ENCODE data around the gene ZNF273.
"Not testable (repeated sequence)": the region's sequence is repeated elsewhere in the genome, so short reads cannot be mapped to it uniquely, and the experiment has no call there.

ZNF273 gene

DNA sequence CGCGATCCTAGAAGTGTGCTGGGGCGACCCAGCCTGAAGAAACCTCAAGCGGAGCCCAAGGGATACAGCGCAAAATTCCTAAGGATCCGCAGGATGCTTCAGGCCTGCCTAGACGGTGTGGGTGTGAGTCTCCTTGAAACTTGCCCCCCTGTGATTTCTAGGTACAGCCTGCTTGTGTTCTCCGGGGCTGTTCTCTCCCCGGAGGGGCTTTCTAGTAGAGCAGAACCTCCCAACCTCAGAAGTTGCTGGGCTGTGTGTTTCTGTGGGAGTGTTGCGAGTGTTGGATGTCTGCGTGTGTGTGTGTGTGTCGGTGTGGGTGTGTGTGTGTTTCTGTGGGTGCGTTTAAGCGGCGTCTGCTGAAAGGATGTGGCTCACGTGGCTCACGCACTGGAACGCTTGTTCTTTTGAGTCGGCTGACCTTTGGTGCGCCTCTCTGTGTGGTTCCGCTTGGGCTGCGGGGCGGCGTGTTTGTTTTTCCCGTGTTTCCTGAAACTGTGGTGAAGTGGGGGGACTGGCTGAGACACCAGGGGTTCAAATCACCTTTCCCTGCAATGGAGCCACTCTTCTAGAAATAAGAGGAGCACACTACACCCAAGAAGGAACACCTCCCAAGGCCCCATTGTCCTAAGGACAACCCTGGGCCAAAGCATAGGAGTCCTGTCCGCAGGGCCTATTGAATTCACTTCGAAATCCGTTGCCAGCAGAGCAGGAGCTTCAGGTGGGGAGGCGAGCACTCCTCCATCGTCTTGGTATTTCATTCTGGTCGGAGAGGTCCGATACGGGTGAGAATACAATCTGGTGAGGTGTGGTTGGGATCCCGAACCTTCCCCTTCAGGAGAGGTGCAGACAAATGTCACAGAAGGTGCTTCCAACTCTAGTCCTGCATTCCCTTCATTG is 25.1 kb upstream of the ZNF273 start:
- no peak for DNase-seq

DNA sequence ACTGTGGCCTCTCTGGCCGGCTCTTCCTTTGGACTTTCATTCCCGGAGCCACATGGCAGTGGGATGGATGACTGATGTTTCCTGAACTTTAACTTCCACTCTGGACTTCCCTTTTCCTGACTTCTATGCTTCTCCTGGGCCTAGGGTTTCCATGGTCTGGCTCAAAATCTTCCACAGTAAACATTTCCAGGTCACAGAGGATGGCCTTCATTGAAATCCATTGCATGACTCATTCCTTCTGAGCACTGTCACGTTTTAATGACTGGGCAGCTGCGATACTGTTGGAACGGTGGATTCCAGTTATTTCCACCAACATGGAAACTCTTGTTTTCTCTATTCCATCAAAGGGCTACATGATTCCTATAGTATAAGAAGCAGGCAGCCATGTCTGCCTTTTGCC is 24.4 kb upstream of the ZNF273 start:
- no peak for DNase-seq

DNA sequence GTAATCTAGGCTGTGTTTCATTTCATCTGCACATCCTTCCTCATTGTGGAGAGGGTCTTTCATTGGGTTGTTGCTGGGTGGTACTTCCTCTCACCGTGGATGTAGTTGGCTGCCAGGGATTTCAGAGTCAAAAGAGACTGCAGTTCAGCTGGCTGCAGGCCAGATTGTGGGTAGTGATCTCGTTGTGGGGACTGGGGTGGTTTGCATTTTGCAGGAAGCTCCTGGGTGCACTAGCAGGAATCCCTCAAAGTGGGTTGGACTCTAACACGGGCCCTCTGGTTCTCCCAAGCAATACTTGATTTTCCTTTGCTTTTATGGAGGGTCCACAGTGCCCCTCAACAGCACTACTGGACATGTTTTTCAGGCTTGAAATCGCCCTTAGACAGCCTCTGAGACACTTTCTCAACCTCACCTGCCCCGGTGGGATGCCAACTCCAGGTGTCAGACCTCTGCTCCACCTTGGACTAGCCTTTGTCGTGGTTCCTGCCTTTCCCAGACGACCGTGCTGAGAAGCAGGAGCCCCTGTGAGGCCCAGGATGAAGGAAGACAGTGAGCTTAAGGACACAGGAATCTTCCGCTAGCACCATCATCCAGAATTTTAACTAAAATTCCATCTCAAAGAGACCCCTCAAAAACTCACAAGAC is 23.9 kb upstream of the ZNF273 start:
- no peak for DNase-seq

DNA sequence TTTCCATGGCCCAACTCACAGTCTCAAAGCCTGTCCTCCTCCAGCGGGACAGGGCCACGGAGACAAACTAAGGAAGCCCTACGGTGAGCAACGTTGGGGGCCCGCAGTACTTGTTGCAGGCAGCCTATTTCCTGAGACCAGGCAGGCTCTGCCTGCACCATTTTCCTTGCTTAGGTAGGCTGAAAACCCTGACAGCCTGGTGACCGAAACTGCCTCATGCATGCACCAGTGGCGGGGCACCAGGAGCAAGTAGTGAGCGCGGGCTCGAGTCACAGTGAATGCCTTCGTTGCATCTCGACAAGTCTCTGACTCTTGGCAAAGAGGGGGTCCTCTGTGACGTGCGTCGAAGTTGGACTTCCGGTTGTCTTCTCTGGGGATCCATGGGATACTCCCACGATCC is 23.3 kb upstream of the ZNF273 start:
- no peak for DNase-seq

DNA sequence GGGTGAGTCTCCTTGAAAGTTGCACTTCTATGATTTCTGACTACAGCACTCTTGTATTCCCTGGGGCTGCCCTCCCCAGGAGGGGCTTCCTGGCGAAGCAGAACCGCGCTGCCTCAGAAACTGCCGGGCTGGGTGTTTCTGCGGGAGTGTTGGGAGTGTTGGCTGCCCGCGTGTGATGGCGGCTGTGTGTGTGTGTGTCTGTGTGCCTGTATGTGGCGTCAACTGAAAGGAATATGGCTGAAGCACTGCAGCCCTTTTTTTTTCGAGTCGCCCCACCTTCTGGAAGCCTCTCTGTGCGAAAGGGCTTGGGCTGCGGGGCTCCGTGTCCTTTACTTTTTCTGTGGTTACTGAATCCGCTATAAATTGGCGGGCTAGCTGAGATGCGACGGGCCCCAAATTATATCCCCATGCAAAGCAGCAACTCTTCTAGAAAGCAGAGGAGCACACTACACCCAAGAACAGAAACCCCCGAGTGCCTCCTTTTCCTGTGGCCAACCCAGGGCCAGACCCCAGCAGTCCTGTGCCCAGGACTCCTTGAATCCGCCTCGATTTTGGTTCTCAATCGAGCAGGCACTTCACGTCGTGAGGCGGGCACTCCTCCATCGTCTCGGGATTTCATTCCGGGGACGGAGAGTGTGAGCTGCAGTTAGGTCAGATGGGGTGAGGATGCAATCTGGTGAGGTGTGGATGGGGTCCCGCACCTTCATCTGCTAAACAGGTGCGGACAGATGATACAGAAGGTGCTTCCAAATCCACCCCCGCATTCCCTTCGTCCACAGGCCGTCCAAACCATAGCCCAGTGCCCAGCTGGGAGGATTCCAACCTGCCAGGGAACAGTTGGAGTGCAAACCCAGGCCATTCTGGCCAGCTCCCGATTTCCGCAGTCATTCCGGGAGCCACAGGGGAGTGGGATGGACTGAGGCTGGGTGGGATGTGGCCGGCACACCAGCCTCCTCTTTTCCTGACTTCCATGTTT is 22.5 kb upstream of the ZNF273 start:
- no peak for DNase-seq

DNA sequence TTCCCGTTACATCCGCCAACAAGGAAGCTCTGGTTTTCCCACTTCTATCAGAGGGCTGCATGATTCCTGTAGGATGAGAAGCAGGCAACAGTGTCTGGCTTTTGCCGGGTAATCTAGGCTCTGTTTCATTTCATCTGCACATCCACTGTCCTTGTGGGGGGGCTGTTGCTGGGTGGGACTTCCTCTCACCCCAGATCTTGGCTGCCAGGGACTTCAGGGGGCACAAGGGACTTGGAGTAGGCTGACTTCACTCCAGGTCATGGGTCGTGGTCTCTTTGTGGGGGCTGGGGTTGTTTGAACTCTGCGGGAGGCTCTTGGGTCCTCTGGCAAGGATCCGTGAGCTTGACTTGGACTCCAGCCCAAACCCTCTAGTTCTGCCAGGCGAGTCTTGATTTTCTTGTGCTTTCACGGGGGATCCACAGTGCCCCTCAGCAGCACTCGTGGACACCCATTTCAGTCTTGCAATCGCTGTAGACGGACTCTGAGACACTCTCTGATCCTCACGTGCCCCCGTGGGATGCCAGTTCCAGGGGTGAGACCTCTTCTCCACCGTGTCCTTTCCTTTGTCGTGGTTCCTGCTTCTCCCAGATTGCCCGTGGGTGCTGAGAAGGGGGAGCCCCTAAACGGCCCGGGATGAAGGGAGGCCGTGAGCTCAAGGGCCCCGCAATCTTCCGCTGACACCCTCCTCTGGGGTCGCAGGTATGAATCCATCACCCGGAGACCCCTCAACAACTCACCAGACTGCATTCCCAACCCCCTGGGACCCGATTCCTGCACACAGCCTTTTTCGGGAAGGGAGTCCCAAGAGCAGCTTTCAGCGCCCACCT is 21.4 kb upstream of the ZNF273 start:
- DNase-seq: no peak

DNA sequence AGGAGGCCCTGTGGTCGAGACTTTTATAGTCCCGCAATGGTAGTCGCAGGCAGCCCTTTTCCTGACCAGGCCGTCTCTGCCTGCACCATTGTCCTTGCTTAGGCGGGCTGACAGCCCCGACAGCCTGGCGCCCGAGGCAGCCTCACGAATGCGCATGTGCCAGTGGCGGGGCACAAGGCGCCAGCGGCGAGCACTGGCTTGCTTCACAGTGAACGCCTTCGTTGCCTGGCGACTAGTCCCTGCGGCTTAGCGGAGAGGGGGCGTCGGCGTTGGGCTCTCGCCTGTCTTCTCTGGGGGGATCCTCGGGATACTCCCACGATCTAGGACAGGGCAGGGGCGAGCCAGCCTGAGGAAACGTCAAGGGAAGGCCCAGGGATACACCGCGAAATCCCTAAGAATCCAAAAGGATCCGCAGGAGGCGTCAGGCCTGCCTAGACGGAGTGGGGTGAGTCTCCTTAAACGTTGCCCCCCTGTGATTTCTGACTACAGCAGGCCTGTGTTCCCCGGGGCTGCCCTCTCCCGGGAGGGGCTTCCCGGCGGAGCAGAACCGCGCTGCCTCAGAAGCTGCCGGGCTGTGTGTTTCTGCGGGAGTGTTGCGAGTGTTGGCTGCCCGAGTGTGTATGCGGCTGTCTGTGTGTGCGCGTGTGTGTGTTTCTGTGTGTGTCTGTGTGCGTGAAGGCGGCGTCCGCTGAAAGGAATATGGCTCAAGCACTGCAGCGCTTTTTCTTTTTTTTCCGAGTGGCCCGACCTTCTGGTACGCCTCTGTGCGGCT is 20.5 kb upstream of the ZNF273 start:
- DNase-seq: peak; percentile 66

DNA sequence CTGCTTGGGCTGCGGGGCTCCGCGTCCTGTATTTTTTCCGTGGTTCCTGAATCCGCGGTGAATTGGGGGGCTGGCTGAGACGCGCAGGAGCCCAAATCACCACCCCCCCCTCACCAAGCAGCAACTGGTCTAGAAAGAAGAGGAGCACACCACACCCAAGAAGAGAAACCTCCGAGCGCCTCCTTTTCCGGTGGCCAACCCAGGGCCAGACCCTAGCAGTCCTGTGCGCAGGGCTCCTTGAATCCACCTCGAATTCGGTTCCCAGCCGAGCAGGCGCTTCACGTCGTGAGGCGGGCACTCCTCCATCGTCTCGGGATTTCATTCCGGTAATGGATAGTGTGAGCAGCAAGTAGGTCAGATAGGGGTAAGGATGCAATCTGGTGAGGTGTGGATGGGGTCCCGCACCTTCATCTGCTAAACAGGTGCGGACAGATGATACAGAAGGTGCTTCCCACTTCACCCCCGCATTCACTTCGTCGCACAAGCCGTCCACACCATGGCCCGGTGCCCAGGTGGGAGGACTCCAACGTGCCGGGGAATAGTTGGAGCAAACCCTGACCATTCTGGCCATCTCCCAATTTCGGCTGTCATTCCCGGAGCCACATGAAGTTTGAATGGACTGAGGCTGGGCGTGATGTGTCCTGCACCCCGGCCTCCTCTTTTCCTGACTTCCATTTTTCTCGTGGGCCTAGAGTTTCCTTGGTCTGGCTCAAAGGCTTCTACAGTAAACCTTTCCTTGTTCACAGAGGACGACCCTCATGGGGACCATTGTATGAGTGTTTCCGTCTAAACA is 19.8 kb upstream of the ZNF273 start:
- DNase-seq: no peak

DNA sequence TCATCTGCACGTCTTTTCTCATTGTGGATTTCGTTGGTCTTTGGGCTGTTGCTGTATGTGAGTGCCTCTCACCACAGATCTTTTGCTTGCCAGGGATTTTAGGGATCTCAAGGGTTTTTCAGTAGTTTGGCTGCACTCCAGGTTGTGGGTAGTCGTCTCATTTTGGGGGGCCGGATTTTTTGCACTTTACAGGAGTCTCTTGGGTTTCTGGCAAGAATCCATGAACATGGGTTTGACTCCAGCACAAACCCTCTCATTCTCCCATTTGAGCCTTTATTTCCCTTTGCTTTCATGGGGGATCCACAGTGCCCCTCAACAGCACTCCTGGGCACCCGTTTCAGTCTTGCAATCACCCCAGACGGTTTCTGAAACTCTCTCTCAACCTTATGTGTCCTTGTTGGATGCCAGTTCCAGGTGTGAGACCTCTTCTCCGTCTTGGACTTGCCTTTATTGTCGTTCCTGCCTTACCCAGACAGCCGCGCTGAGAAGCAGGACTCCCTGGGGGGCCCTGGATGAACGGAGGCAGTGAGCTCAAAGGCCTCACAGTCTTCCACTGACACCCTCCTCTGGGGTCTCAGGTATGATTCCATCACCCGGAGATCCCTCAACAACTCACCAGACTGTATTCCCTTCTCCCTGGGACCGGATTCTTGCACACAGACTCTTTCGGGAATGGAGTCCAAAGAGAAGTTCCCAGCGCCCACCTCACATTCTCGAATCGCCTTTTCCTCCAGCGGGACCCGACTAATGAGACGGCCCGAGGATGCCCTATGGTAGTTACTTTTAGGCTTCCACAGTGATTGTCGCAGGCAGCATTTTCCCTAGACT is 18.8 kb upstream of the ZNF273 start:
- no peak for DNase-seq

DNA sequence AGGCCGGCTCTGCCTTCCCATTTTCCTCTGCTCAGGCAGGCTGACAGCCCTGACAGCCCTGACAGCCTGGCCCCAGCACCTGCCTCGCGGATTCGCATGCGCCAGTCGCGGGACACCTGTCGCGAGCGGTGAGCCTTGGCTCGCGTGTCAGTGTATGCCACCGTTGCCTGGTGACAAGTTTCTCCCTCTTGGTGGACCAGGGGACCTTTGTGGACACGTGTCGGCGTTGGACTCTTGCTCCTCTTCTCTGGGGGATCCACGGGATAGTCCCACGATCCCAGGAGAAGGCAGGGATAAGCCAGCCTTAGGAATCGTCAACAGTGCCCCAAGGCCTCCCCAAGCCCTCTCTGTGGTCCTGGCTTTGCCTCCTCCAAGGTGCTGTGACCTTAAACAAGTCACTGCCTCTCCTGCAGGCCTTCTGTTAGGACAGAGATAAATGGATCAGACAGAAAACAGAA is 18.1 kb upstream of the ZNF273 start:
- no peak for DNase-seq

DNA sequence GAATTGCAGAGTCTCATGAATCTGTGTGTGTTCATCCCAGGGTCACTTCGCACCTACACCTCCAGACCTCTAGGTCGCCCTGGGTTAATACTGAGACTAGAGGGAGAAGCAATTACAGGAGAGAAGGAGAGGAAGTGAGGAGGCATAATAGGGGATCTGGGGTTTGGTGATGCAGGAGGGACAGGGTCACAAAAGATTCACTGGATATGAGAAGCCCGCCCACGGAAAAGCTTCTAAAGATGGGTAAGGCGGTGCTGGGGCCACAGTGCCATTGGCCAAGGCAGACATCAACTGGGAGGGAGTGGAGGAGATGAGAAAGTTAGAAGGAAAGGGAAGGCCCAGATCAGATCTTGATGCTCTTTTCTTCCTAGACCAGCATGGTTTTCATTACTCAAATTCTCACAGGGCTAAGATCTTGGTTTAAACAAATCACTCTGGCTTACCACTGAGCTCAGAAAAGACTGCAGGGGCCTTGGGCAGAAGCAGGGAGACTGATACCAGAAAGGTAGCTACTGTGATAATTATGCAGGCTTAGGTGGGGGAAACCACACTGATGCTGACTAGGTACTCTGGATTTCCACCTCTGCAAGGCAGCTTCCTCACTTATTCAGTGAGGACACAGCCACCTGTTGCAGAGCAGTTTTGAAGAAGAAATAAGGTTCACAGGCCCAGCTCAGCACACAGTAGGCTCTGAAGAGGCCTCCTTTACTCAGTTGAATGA is 17.4 kb upstream of the ZNF273 start:
- no peak for DNase-seq

DNA sequence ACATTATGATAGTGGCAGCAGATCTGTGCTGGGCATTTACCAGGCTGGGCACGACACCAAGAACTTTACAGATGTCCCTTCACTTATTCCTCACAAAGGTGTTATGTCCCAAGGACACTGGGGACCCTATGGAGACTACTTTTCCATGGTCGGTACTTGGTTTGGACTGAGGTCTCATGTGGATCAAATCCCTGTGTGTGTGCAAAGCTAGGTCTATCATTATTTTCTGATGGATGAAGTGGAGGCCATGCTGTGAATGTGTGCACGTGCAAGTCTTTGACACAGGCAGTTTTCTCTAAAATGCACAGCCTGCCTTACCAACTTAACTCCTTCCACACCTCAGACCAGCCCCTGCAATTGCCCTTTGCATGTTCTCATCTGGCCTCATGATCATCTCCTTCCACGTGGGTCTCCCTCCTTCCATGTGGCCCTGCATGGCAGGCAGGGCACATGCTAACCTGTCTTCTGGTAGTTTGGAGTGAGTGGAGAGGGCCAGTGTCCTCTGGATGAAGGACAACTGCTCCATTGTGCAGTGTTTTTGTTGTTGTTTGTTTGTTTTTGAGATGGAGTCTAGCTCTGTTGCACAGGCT is 16.0 kb upstream of the ZNF273 start:
- no peak for DNase-seq

DNA sequence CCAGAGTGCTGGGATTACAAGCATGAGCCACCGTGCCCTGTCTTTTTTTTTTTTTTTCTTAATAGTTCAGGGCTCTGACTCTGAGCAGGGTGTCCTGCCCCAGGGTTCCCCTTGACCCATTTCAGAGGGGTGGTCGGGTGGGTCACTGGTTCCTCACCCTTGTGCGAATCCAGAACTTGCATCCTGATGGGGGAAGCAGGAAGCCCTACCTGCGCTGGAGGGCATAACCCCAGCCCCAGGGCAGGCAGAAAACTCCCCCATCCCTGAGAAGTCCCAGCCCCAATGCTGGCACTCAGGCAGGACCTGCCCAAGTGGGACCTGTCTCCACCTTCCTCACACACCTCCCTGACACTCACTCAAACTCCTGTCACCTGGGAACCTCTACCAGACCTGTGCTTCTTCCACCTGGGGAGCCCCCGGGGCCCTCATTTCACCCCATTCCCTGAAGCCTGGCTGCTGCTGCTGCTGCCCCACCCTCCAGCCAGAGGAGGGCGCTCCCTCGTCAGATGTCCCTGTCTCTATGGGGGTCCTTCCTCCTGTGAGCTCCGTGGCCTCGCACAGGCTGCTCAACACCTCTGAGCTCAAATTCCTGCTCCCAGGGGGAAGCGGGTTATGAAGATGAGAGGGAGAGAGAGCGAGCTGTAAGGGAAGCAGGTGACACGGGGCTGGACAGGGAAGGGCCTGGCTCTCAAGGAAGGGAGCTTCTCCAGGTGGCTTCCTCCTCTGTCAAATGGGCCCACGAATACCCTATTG is 15.1 kb upstream of the ZNF273 start:
- DNase-seq: peak; percentile 43

DNA sequence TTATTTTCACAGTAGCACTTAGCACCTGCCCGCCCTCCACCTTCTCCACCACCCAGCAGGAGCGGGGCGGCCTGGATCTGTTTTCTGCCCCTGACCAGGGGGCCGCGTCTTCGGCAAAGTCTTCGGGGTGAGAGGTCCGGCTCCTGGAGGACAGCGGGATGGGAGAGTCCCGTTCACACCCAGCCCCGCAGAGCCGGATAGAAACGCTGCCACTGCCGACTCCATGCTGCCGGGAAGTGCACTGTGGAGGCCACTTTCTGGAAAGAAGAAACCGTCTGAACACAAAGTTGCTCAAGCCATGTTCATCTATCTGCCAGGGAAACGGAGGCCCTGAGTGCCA is 14.5 kb upstream of the ZNF273 start:
- DNase-seq: no peak

DNA sequence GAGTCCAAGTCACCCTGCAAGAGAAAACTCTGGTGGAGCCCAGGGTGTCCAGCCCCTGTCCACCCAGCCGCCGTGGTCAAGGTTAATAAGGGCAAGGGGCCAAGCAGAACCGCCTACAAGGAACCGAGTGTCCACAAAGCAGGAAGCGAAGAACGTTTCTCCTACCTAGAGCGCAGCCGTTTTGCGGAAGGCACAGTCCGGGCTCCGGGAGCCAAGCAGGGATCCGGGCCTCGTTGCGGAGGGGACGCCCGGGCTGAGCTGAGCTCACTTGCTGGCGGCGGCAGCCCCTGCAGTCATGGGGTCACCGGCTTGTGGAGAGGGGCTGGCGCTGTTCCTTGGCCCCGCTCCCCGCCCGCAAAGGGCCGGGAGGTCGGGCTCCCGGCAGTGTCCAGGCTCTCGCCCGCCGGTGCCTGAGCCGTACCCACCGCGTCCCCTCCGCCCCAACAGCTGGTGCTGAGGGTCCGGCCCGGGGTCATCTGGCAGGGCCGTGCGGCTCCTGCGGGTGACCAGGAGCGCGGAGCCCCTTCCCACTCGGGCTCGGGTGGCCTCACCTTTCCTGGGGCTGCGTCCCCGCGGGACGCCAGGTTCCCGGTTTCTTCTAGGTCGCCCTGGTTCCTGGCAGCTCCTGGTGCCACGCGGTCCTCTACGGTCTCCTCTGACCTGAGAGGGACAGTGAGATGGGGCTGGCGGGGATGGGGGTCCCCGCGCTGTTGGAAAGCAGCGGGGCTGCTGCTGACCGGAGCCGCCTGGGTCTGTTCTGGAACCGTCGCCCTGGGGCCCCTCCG is 14.0 kb upstream of the ZNF273 start:
- peak; percentile 77 for DNase-seq

DNA sequence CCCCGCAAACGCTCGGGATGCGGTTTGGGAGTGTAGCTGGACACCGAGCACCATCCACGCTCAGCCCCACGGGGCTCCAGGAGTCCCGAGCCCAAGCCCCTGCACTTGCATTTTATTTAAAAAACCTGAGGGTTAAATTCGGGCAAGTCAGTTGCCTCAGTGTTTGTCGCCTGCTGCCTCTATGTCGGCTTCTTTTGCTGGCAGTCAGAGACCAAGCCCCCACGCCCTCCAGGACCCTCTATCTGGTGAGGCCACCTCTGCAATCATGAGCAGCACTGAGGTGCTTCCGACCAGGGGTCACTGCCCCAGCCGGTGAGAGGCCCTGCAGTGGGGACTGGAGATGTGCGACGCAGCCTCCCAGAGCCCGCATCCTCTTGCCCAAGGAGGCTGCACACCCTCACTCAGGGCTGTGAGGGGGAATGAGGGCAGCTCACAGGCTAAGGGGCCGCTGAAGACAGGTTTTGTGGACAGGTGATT is 13.3 kb upstream of the ZNF273 start:
- DNase-seq: peak; percentile 53

DNA sequence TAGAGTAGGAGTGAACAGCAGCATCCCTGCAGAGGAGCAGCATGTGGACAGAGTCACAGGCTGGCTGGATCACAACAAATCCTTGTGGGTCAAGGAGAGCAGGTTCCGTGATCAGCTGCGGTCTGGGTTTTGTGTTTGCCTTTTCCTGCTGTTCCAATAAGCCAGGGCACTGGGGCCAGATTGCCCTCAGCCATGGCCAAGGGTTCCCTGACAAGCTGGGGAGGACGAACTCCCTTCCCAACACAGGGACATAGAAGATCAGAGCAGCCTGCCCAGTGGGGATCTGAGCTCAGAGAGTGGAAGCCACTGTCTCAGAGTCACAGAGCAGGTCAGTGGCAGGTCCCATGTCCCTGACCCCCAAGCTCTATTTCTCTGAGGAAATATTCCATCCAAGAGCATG is 12.8 kb upstream of the ZNF273 start:
- DNase-seq: not testable (repeated sequence)
